PC-9 (cell line): ENCODE data around the gene SPINT2.

Experiments
- EZH2 ChIP-seq: fragments of 200-600 bp; sonication (generic); IDR thresholded peaks from 2 replicates; pipeline ENCODE4 v1.8.0; 2017; ENCODE audit warnings: antibody characterized with exemption, low read depth
- TF ChIP-seq, protein P1 (sequence below): fragments of 200-600 bp; sonication (generic); conservative IDR thresholded peaks from 2 replicates; pipeline ENCODE4 v1.6.1; 2017; ENCODE audit warnings: mixed run types, antibody characterized with exemption, mild to moderate bottlenecking, moderate library complexity

DNA sequence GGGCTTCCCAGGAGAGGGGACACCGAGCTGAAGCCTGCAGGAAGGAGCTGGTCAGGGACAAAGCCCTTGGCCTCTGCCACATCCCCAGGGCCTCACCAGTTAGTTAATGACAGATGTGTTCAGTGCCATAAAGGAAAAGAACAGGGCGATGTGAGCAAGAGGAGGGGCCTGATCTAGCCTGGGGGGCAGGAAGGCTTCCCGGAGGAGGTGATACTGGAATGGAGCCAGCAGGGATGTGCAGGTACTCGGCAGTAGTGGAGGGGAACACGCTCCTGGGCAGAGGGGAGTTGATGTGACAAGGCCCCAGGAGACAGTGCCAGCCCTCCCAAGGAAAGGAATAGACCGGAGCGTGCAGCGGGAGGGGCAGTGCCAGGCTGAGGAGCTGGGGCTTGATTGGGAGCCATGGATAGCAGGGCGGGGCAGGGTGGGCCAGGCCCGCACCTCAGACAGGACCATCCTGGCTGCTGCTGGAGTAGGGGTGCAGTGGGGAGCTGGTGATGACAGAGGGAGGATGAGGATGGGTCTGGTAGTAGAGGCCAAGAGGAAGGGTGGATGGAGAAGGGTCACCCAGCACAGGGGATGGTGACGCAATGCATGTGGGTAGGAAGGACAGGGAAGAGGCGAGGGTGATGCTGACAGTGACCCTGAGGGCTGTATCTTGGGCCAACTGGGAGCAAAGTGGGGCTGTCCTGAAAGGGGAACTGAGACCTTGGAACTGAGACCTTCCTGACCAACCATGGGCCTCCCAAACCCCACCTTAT, 43.8 kb downstream of the SPINT2 start:
- no peak for TF ChIP-seq EZH2
- TF ChIP-seq, protein P1, sequence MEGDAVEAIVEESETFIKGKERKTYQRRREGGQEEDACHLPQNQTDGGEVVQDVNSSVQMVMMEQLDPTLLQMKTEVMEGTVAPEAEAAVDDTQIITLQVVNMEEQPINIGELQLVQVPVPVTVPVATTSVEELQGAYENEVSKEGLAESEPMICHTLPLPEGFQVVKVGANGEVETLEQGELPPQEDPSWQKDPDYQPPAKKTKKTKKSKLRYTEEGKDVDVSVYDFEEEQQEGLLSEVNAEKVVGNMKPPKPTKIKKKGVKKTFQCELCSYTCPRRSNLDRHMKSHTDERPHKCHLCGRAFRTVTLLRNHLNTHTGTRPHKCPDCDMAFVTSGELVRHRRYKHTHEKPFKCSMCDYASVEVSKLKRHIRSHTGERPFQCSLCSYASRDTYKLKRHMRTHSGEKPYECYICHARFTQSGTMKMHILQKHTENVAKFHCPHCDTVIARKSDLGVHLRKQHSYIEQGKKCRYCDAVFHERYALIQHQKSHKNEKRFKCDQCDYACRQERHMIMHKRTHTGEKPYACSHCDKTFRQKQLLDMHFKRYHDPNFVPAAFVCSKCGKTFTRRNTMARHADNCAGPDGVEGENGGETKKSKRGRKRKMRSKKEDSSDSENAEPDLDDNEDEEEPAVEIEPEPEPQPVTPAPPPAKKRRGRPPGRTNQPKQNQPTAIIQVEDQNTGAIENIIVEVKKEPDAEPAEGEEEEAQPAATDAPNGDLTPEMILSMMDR: no peak
